Heart left ventricle (tissue), 16 donors: Measurements from ENCODE around the gene TACC2. TPM values are rescaled to one million over a fixed set of nuclear protein-coding genes. Genes with fewer than 3 reads are reported as not detected.

Source experiments
- ATAC-seq, 4 donors: fragments of 200-7000 bp; cut with Tn5 transposase; one replicate each; pipeline ENCODE4 v1.9.1; 2020 to 2022; ENCODE audit warnings: moderate library complexity in 4 of 4, mild to moderate bottlenecking in 3 of 4, moderate number of reproducible peaks in 1 of 4
- DNase-seq, 5 donors: peaks; one replicate each; pipeline ENCODE4 v3.0.0-alpha.2; 2020
- H3K27ac ChIP-seq, 12 donors: fragments of 200-600 bp; sonication (generic) in 4 of 12; one replicate each; pipeline versions ENCODE4 v1.5.0 to v1.8.0; 2016 to 2022; ENCODE audit warnings: mild to moderate bottlenecking in 2 of 12
- H3K27me3 ChIP-seq, 9 donors: fragments of 200-600 bp; sonication (generic) in 2 of 9; one replicate each; pipeline versions ENCODE4 v1.5.1 to v1.8.0; 2016 to 2022; ENCODE audit warnings: mild to moderate bottlenecking in 3 of 9
- H3K36me3 ChIP-seq, 9 donors: fragments of 200-600 bp; sonication (generic) in 2 of 9; one replicate each; pipeline versions ENCODE4 v1.5.0 to v1.8.0; 2018 to 2022; ENCODE audit warnings: mild to moderate bottlenecking in 2 of 9
- H3K4me1 ChIP-seq, 12 donors: fragments of 200-600 bp; sonication (generic) in 4 of 12; one replicate each; pipeline versions ENCODE4 v1.5.0 to v1.8.0; 2016 to 2022; ENCODE audit warnings: mild to moderate bottlenecking in 3 of 12
- H3K4me3 ChIP-seq, 12 donors: fragments of 200-600 bp; sonication (generic) in 4 of 12; one replicate each; pipeline versions ENCODE4 v1.5.0 to v1.8.0; 2017 to 2022; ENCODE audit warnings: mild to moderate bottlenecking in 9 of 12, moderate library complexity in 4 of 12
- H3K9me3 ChIP-seq, 12 donors: fragments of 200-600 bp; sonication (generic) in 4 of 12; one replicate each; pipeline versions ENCODE4 v1.5.0 to v1.8.0; 2016 to 2022; ENCODE audit warnings: mild to moderate bottlenecking in 1 of 12
- CTCF ChIP-seq, 12 donors: fragments of 200-600 bp; sonication (generic) in 4 of 12; IDR thresholded peaks; one replicate each; pipeline versions ENCODE4 v1.5.0 to v1.8.0; 2018 to 2022; ENCODE audit warnings: antibody characterized with exemption in 12 of 12, mild to moderate bottlenecking in 5 of 12
- POLR2A ChIP-seq, 2 donors: fragments of 450-650 bp; IDR thresholded peaks; one replicate each; pipeline ENCODE4 v1.6.1; 2017; ENCODE audit warnings: antibody characterized with exemption in 2 of 2, mild to moderate bottlenecking in 2 of 2, moderate library complexity in 2 of 2
- WGBS, 4 donors: extraction: QIAGEN DNeasy Blood & Tissue Kit in 2 of 4; methylation state at CpG; one replicate each; pipeline versions ENCODE4 v1.1.5 to v1.1.7; 2013 to 2018; 5-methylcytosine and 5-hydroxymethylcytosine counted together
- intact Hi-C, 10 donors: fragments of 100-400 bp; cut with DNase I; formaldehyde crosslinking; loops; one replicate each; pipeline versions ENCODE4 v1.11.1 to v1.14.2; 2022
- long read RNA-seq, 3 donors: library from polyadenylated mRNA; unstranded; transcript quantifications; one replicate each; pipeline ENCODE4 v2.0.0, GENCODE V29; 2020 to 2021
- polyA plus RNA-seq, 2 donors: library from polyadenylated mRNA; stranded (reverse); fragments of 200-250 nt; gene quantifications; one replicate each; pipeline ENCODE4 v1.2.3, GENCODE V29; 2013
- total RNA-seq, 9 donors: library from RNA; depleted of rRNA in 2 of 9; stranded (reverse); fragments of >200 nt in 2 of 9; fragmentation: NEBNext Ultra II Directional in 3 of 9; extraction: Animal tissue kit (Norgen Biotek cat#: 25700) in 3 of 9; gene quantifications; one replicate each; pipeline versions ENCODE4 v1.1.0 to v1.2.4, GENCODE V29; 2016 to 2023
- donor health status: ischemic (EF 13 %, LVEDD 7.1; RV severe dilation, severe dysfunction).
- donor health status: healthy with polysubstance abuse.
- donor health status: DM: no; HTN: yes; CAD: no.
- donor health status: DM: no; HTN: no; CAD: no.
- donor health status: ischemic (EF 25% LVEDD 6.9; RV normal size, moderate dysfunction).
- donor health status: ischemic (EF 25% LVEDD 5.7; RV mildly dilated, moderate dysfunction).
- donor health status: healthy.
- donor health status: DM: yes; HTN: yes; CAD: no.
- donor health status: ischemic (EF 35%, LVEDD 5.7; RV mildly dilated, moderate dysfunction).
- donor health status: nonischemic (EF 11% LVEDD 7.7; RV severe dilation, severe dysfunction).
- donor health status: DM: yes; HTN: yes; CAD: no.
- donor health status: PGD.
- donor health status: ischemic (EF 29% LVEDD 5.4; RV normal size, mild dysfunction).
- donor health status: nonischemic (EF 23%, LVEDD 6.1; RV moderate dilation, normal function).

TACC2 gene
- total RNA-seq (100 to 1,000 TPM; 225 to 456 (median 334) TPM), polyA plus RNA-seq (100 to 1,000 TPM in 1 of 2 donors, 10 to 100 TPM in 1; 96.7 to 239 TPM)
- long read RNA-seq, donor 1, partial matches to known transcripts: 115 of 148 reads
- long read RNA-seq, donor 1, other reads (novel, unspliced or antisense): 27 of 148 reads
- long read RNA-seq, donor 2, partial matches to known transcripts: 166 of 198 reads
- long read RNA-seq, donor 2, other reads (novel, unspliced or antisense): 27 of 198 reads
- long read RNA-seq, donor 3, partial matches to known transcripts: 75 of 96 reads
- long read RNA-seq, donor 3, other reads (novel, unspliced or antisense): 17 of 96 reads

- ATAC-seq (peak in 1 of 4 donors; percentile 66), DNase-seq (no peak)
- Histone ChIP-seq H3K36me3 (no peaks in the 10 kb centered on the region), H3K4me1 (peaks cover 0 to 16% (median 10%) of the 10 kb centered on the region in 12 donors), H3K9me3 (peaks cover 0 to 17% (median 7%) of the 10 kb centered on the region in 12 donors), H3K27ac (peak within 1 kb of the TSS in 8 of 12 donors; percentile 2 to 85 (median 46)), H3K4me3 (no peak within 1 kb of the TSS), H3K27me3 (no peaks in the 10 kb centered on the region)
- intact Hi-C loops: loop anchor here in 1 of 10 donors (5.0 kb wide), 1 partner anchor 49 kb away; no protein-coding TSS in a partner anchor
- WGBS, 4 donors: 78 to 89% (median 86%) methylated on average over 15 of the region's 15 CpGs
- TF ChIP-seq CTCF (IDR thresholded peaks at IDR 0.05): no peak
- no peak for TF ChIP-seq POLR2A (IDR thresholded peaks at IDR 0.05)
Observed at GRCh38 chr10:121988361-121989324, at the start of gene TACC2. TSS of gene TACC2 (plus strand) at chr10:121989163. CDS start at chr10:122021982, 32,819 bp downstream.

GRCh38 chr10:121941532-121941931 is 47.4 kb upstream of the TACC2 start:
- H3K4me1 ChIP-seq: peaks cover 0 to 14% (median 7%) of the 10 kb centered on the region in 12 donors
- no peak overlapping the region for H3K4me3 ChIP-seq
- no peak for TF ChIP-seq POLR2A (IDR thresholded peaks at IDR 0.05)
- TF ChIP-seq CTCF (IDR thresholded peaks at IDR 0.05): no peak
- no peaks in the 10 kb centered on the region for H3K27me3 ChIP-seq
- intact Hi-C loops: no loop called here
- 79 to 98% (median 93%) methylated on average over 3 of the region's 3 CpGs for WGBS, 4 donors
- H3K9me3 ChIP-seq: no peaks in the 10 kb centered on the region
- no peak for DNase-seq
- no peaks in the 10 kb centered on the region for H3K36me3 ChIP-seq
- H3K27ac ChIP-seq: no peak overlapping the region
- ATAC-seq: no peak

- Histone ChIP-seq H3K9me3 (no peaks in the 10 kb centered on the region), H3K27me3 (no peaks in the 10 kb centered on the region), H3K4me1 (peaks cover 0 to 14% (median 7%) of the 10 kb centered on the region in 12 donors), H3K36me3 (no peaks in the 10 kb centered on the region), H3K27ac (peak overlapping the region in 9 of 12 donors; percentile 0 to 66 (median 32)), H3K4me3 (no peak overlapping the region)
- 59 to 92% (median 83%) methylated on average over 2 of the region's 2 CpGs for WGBS, 4 donors
- intact Hi-C loops: no loop called here
- peak in 2 of 5 donors; percentile 17 to 32 for DNase-seq
- no peak for TF ChIP-seq CTCF (IDR thresholded peaks at IDR 0.05)
- no peak for TF ChIP-seq POLR2A (IDR thresholded peaks at IDR 0.05)
- ATAC-seq: peak; percentile 82 to 96 (median 94)
Observed at GRCh38 chr10:121942749-121943416, 46.1 kb upstream of the TACC2 start.
